ENCODE results near the gene CLINT1. TPM values are rescaled to one million over a fixed set of nuclear protein-coding genes. Genes with fewer than 3 reads are reported as not detected.
A peak's percentile ranks its signal among the peaks of the same experiment; 100 is the strongest.

CLINT1 gene
- total and polyA plus RNA-seq, 2 of the 4 experiments (the other 2 are of a cell fraction): 144 to 146 TPM

DNA sequence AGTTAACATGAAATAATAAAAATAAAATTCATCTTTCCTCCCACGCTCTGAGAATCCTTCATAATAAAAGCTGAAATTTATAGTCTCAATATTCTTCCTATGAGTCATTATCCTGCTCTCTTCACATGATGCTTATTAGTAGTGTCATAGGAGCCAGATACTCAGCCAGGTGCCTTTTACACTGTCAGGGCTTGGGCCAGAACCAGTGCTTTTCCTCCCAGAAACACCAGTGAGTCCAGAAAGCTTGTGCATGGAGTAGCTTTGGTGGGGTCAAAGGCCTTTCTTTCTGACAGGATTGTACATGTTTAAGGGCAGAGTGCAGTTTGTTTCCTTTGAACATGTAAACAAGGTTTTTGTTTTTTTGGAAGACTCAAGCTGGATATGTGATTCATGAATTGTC lies 108.6 kb downstream of the CLINT1 start:
- Histone ChIP-seq H3K4ac (ENCODE audit: low read depth, low read length) (no peak overlapping the region), H2AK5ac (ENCODE audit: low read depth, low read length) (no peak overlapping the region), H2BK5ac (ENCODE audit: low read depth, low read length, poor library complexity, severe bottlenecking) (no peak overlapping the region), H2BK120ac (ENCODE audit: low read depth, low read length) (no peak overlapping the region), H3K9me3 (ENCODE audit: control insufficient read depth, insufficient read depth, low read length) (no peaks in the 10 kb centered on the region), H2BK20ac (ENCODE audit: low read depth, low read length) (no peak overlapping the region), H3K18ac (ENCODE audit: low read depth, low read length) (no peak overlapping the region), H2AK9ac (replicated peaks; ENCODE audit: low read depth, low read length, poor library complexity) (no peak overlapping the region), H3K9me1 (ENCODE audit: insufficient read depth, low read length) (peaks cover 5% of the 10 kb centered on the region; the same call in 1 of the 2 replicates), H3K27ac (ENCODE audit: insufficient read depth, low read length) (no peak overlapping the region), H4K20me1 (ENCODE audit: insufficient read depth, low read length) (no peaks in the 10 kb centered on the region), H3K27me3 (ENCODE audit: control insufficient read depth, insufficient read depth, low read length) (no peaks in the 10 kb centered on the region), H3K56ac (ENCODE audit: extremely low read depth, insufficient read depth, low read length) (no peak overlapping the region), H2AFZ (replicated peaks; ENCODE audit: low read length, poor library complexity) (no peak overlapping the region), H3K4me3 (ENCODE audit: insufficient read depth, low read depth, low read length) (no peak overlapping the region), H3K36me3 (ENCODE audit: control insufficient read depth, insufficient read depth, low read length) (peaks cover 4% of the 10 kb centered on the region), H3K14ac (replicated peaks; ENCODE audit: low read depth, low read length) (no peak overlapping the region), H4K91ac (ENCODE audit: insufficient read depth, low read depth, low read length) (no peak overlapping the region), H4K8ac (ENCODE audit: low read depth in 2 of 2, low read length in 2 of 2) (no peak overlapping the region), H3K4me2 (ENCODE audit: low read depth, low read length) (no peak overlapping the region), H3K79me1 (ENCODE audit: low read depth in 1 of 2, low read length in 2 of 2) (peaks cover 32 to 35% of the 10 kb centered on the region in 2 experiments), H3K4me1 (ENCODE audit: control insufficient read depth, insufficient read depth, low read length) (peaks cover 5% of the 10 kb centered on the region), H3K9ac (ENCODE audit: low read depth, low read length) (no peak overlapping the region), H4K5ac (ENCODE audit: low read depth, low read length) (no peak overlapping the region), H2BK15ac (ENCODE audit: low read depth, low read length) (no peak overlapping the region), H3K23ac (ENCODE audit: low read depth, low read length) (no peak overlapping the region)
- peak; percentile 59 for ATAC-seq (ENCODE audit: low read depth)
- in situ Hi-C loops (cut with MboI; ENCODE audit: low sequenced_read_pairs) (no loop called here), dilution Hi-C loops (cut with HindIII; ENCODE audit: low sequenced_read_pairs, unreplicated experiment) (no loop called here), intact Hi-C loops (cut with micrococcal nuclease) (no loop called here)
- BruUV-seq (replicated peaks): no TSS peak
- no CpG with 5 or more reads among the region's 1 CpG for WGBS, 2 experiments (ENCODE audit: extremely low coverage in 2 of 2, insufficient read length in 1 of 2)
- DNase-seq: peak; percentile 71
- TF ChIP-seq, protein P1, sequence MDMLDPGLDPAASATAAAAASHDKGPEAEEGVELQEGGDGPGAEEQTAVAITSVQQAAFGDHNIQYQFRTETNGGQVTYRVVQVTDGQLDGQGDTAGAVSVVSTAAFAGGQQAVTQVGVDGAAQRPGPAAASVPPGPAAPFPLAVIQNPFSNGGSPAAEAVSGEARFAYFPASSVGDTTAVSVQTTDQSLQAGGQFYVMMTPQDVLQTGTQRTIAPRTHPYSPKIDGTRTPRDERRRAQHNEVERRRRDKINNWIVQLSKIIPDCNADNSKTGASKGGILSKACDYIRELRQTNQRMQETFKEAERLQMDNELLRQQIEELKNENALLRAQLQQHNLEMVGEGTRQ (IDR thresholded peaks at IDR 0.05; ENCODE audit: low read depth, low read length): peak; percentile 45; the same call in 1 of the 2 replicates
- TF ChIP-seq CHD1 (IDR thresholded peaks at IDR 0.05; ENCODE audit: low read depth, low read length): no peak
- POLR2A ChIA-PET (ENCODE audit: unreplicated experiment): interaction anchor here (0.5 kb wide), 1 partner anchor 102 kb away, joined by 3 read pairs; no protein-coding TSS in a partner anchor
- CTCF ChIA-PET: no interaction called here

Measured in IMR-90 (cell line).